ENCODE measurements around the gene LCP2.

The LCP2 gene

DNA sequence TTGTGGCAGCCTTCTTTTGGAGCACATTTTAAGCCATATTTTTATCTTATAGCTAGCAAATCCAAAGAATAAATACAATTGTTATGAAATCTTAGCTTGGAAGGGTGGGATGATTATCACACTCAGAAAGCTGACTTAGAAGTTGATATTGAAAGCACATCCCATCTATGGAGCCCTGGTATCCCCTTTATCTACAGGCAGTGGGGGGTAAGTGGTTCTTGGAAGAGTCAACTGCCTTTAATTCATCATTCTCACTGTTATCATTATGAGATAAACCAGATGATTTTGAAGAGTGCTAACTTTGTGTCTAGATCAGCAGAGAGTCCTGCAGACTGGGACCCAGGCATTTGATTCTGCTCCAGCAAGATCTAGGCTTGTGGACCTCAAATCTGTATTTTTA lies 3.0 kb downstream of the LCP2 start:
- DNase-seq, result no peak

DNA sequence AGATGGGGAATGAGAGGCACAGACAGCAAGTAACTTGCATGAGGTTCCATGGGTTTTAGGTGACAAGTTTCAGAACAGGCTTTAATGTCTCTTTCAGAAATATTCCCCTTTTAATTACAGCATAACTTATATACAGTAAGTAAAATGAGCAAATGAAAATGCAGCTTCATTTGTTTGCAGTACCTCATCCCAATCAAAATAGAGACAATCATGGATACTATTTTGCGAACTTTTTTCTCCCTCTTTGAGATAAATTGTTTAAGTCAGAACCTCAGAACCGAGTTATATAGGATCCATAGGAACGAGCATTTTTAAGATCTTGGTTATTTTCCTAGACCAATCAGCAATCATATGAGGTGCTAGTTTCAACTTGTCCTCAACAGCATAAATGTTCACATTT lies 3.5 kb downstream of the LCP2 start:
- no peak for DNase-seq

DNA sequence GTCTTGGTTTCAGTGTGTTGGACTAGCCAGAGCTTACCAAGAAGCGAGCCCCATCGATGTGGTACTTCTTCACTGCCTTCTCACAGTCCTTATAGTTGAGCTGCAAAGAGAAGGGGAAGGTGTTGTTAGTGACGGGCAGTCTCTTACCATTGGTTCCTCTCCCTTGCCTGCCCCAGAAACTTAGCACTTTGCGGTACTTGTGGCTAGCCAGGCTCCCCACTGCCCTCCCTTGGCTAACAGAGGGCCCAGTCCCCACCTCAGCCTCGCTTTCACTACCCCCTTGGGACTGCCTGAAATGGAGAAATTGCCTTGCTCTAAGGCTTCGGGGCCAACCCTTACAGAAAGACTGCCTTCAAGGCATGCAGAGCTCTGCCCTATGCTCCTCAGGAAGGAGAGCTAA lies 4.3 kb downstream of the LCP2 start:
- DNase-seq, result no peak

DNA sequence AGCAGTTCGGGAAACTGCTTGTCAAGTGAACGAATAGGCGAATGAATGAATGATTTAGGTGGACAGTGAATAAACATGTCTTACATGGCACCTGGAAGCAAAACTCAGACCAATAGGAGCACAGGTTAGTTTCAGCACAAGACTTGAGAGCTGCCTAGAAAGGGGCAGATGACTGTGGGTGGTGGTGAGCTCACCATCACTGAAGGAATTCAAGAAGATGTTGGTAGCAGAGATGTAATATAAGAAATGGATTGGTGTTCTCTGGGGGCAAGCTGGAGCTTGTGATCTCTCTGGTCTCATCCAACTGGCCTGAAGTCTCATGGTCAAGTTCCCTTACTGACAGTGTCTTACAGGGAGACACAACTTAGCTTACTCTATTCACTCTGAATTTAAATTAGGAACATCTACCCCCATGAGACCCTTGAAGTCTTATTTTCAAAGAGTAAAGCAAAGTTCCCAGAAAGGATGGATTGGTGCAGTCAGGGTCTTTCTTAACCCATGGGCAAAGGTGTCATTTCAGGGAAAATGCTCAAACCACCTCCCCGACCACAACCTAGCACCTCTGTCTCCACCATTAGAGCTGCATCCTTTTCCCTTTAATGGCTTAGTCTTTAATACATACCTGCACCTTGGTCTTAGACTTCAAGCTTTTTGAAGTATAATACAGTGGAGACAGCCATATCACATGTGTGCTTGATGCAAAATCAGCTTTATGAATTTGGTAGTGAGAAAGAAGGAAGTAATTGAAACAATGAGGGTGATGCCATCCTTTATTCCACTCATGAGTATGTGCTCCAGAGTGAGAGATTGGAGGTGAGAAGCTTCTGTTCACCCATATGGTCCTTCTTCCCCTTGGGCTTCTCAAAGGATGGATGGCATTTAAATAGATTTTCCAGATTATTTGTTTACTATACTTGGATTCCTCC lies 5.1 kb downstream of the LCP2 start:
- DNase-seq, result no peak

DNA sequence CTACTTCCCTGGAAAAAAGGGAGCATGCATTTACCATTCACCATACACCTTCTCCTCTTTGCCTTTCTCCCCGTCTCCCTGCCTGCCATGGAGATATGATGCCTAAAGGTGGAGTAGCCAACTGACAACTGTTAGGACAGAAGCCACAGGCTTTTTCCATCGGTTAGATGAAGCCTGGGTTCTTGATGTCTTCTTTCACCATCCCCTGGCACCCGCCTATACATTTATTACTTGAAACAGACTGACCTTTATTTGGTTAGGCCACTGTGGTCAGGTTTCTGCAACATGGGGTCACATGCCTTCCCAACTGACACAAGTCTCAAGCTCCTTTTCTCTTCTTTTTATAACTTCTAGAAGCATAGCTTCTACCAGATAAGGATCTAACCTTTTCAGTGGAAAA lies 7.1 kb downstream of the LCP2 start:
- no peak for DNase-seq

DNA sequence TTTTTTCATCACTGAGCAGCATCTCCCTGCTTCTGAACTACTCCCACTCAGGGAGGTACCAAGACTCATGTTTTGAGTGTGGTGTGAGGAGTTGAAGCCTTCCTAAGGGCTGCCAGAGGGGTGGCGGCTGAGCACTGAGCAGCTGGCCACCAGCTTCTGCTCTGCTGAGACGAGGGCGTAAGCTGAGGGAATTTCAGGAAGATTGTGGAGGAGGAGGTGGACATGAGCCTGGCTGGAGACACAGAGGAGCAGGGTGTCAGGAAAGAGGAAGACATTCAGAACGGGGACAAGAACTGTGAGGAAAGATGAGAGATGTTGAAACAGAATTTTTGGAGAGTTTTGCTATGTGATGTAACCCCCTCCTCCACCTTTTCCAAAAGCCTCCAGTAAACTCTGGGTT lies 7.8 kb downstream of the LCP2 start:
- DNase-seq, result no peak

DNA sequence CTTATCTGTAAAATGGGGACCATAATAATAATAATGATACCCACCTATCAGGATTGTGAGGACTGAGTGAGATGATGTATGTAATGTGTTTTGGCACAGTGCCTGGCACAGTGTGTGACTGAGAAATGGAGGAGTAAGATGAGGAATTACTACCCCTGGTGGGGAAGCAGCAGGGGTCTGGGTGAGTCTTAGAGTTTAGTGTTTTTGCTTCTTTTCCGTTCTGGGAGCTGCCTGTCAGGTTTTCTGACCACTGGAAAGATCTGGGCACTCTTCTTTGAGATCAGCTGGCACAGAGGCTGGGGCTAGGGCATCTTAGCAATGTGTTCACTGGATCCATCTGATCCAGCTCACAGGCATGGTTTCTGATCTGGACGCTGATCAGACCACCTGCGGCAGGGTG lies 8.5 kb downstream of the LCP2 start:
- no peak for DNase-seq

DNA sequence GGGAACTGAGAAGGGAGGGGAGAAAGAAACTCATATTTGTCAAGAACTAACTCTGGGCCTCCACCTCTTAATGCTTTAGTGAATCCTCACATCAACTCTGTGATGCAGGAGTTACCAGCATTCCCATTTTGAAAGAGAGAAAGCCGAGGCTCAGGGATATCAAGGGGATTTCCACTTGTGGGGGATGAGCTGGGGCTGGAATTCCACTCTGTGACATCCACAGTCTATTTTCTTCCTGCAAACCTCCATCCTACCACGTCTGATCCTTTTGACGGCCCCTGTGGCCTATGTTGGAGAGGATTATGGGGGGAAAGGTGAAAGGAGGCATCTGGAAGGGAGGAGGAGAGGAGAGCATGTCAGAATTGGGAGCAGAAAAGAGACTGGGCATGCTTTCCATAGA lies 9.0 kb downstream of the LCP2 start:
- DNase-seq, result no peak

DNA sequence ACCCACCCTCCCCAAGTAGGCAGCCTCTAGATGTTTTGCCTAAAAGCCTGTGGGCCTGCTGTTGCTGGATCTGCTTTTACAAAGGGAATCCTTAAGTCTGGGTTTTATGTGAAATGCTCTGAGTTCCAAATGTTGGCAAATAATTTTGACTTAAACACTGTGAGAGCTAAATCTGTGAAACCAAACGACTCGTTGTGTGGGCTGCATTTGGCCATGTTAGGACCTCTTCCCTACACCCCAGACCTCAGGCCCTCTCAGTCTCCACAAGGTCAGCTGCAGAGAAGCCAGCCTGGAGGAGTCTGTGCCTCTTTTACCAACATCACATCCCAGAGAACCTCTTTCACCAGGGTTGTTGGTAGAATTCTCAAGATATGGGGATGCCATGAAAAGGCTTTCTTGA lies 9.4 kb downstream of the LCP2 start:
- DNase-seq, result no peak

DNA sequence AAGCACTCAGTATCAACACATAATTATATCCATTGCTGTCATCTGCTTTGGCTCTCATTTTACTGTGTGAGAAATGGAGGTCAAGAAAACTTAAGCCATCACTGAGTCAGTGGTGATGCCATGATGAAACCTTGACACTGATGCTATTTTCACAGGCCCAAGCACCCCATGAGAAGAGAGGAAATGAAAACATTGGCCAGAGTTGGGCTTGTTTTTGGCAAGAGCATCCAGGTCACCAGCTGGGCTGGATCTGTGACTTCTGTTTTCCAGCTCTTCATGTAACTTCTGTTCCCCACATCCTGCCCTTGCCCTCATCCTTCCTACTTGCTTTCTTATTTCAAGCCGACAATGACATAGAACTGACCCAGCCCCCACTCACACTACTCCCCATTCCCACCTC lies 10.0 kb downstream of the LCP2 start:
- no peak for DNase-seq

DNA sequence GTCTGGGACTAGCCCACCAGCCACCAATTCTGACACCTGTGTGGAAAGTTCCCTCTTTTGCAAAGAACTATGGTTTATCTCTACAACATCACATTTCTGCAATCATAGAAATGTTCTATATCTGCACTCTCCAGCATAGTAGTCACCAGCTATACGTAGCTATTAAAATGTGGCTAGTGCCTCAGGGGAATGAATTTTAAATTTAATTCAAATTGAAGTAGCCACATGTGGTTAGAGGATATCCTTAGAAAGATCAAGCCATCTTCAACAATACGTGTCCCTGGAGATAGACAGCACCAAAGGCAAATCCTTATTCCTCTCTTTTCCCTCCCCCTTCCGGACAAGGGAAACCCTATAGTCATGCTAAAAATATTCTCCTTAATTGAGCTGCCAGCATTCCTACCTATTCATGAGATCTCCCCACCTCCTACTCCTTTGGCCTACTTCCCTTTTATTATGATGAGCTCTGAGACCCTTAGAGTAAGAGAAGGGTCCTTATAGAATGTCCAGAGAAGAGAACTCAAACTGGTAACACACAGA lies 11.1 kb downstream of the LCP2 start:
- DNase-seq, result no peak

DNA sequence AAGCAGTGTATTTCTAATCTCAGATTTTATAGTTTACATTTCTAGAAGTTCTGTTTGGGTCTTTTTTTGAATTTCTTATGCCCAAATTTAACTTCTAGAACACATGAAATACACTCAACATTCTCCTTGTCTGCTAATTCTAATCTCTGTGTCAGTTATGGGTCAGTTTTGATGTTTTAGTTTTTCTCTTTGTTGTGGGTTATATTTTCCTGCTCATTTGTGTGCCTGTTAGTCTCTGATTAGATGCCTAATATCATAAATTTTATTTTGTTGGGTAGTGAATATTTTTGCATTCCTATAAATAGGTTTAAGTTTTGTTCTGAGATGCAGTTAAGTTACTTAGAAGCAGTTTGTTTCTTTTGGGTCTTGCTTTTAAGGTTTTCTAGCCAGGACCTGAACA lies 12.4 kb downstream of the LCP2 start:
- no peak for DNase-seq

DNA sequence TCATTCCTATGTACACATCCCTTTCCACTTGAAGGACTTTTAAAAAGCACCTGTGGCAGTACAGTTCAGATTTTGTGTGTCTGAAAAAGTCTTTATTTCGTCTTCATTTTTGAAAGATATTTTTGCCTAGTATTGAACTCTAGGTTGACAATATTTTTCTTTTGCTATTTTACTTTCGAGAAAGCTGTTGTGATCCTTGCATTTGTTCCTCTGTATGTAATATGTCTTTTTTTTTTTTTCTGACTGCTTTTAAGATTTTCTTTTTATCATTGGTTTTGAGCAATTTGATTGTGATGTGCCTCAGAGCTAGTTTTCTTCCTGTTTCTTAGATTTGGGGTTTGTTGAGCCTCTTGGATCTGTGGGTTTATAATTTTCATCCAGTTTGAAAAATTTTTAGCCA lies 13.3 kb downstream of the LCP2 start:
- no peak for DNase-seq

DNA sequence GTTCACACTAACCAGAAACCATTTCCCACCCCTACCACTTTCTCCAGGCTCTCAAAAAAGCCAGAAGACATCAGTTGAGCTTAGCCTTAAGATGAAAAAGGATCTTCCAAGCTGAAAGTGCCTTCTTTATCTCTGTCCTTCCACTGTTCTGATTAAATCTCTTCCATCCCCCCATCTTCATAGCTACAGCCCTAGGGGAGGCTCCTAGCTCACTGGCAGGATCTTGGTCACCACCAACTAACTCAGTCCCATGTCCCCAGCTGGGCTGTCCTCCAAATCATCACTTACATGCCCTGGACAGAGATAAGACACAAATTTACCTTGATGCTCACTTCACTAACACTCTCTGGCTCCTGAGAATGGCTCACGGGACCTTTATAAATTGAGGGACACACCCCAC lies 14.3 kb downstream of the LCP2 start:
- DNase-seq, result no peak

DNA sequence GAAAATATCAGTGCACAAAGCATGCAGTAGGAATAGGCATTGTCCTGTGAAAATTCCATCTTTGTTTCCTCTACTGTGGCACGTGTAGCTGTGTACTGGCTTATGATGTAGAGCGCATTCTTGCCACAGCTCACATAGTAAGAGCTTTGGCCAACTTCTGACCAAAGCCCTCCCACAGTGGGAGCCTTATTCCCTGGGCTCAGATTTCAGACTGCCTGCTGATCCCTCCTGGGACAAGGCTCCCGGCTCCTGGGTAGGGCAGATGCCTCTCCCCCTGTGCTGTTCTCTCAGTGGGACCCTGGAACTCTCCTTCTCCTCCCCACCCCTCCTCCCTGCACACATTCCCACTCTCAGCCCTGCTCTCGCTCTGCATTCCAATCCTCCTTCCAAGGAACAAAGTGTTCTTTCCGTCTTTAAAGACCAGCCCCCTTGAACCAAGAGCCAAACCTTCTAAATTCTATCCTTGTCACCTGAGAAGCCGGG lies 17.5 kb downstream of the LCP2 start:
- DNase-seq, result no peak

DNA sequence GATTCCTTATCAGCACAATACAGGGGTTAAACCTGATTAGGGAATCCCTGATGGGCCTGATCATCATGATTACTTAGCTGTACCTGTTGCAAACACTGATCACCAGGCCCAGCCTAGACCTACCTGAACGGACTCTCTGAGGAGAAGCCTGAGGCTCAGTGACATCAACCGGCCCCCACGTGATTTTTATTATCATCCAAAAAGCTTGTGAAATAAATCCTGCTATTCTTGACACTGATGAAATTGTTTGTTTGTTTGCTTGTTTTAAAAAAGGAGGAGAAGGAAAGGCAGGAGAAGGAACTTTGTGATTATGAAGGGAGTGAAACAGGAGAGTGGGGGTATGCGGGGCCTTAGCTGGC lies 18.1 kb downstream of the LCP2 start:
- DNase-seq, result no peak

DNA sequence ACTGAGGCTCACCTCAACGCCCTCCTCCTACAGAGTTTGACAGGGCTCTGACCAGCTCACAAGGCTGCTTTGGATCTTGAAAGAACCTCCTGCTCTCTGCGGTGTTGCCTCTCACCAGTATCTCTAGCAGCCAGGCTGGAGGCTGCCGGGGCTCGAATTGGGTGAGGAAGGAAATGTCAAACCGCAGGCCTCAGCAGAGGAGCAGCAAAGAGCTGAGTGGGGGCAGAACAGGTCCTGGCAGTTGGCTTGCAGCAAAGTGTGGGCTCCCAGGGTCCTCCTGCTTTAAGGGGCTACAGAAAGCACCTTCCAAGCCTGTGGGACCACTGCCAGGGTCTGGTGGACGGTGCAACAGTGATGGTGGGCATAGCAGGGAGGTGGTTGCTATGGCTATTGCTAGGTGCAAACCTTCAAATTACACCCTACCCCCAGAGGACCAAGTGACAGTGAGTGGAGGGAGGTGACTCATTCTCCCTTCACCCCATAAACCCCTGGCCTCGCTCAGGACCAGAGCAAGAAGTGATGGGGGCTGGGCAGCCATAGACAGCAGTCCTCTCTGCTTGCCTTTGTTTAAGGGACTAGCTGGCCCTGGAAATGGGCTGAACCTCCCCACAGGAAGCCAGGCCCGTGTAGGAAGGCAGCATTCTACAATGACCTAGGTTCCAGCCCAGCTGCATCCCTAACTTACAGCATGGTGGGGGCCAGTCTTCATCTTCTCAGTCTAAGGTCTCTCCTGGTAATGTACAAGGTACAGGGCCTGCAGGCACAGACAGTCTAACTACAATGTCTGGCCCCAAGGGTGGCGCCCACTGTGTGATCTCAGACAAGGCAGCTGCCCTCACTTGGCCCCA lies 18.7 kb downstream of the LCP2 start:
- no peak for DNase-seq

DNA sequence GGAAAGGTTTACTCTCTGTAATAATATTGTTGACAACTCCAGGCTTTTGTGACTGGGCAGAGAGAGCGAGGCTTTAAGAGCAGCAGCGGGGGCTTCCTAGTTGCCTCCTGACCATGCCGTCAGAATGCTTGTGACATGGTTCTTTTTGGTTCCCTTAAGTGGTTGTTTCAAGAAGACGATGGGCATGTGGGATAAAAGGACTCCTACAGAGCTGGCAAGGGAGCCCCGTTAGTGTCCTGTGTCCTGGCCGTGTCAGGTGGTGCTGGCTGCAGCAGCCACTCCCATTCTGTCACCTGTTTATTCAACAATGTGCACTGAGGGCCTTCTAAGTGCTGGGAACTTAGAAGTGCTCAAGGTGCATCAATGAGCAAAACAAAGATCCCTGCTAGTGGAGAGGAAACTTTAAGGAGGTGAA lies 19.7 kb downstream of the LCP2 start:
- DNase-seq, result no peak

DNA sequence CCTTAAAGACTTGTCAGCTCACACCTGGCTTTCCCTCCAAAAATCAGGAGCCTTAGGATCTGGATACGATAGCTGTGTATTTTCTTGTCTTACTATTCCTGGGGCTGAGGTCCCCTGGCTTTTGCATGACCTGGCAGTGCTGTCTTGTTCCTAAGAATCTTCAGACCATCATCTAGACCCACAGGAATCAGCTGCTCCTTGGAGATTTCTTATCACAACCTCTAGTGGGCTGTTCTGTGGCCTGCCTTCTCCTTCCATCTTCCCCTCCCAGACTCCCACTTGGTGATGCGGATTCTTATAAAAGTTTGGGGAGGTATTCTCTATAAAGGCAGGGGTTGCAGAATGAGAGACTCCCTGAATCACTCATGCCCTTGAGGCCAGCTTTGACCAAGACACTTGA lies 21.4 kb downstream of the LCP2 start:
- no peak for DNase-seq

DNA sequence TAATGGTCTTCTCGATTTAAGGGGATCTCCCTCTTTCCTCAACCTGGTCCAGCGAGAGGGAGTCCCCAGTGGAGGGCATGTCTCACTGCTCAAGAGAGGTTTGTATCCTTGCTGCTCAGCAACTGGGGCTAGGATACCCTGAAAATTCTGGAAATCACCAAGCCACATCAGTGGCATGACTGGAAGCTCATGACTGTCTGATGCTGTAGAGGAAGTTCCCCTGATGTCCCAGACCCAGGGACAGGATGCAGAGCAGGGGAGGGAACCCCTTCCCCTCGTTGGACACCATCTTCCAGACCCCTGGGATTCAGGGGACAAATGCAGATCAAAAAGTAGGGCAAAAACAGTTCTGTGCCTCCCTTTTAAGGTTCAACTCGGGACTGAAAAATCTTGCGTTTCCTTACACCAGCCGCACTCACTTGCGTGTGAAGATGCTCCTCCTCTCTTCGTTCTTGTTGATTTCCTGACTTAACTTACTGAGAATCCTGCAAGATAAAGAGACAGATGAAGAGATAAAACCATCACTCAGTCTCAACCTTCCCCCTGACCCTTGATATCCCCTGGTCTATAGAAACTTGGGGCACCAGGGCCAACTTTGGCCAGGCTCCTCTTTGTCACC lies 22.1 kb downstream of the LCP2 start:
- DNase-seq, result no peak

DNA sequence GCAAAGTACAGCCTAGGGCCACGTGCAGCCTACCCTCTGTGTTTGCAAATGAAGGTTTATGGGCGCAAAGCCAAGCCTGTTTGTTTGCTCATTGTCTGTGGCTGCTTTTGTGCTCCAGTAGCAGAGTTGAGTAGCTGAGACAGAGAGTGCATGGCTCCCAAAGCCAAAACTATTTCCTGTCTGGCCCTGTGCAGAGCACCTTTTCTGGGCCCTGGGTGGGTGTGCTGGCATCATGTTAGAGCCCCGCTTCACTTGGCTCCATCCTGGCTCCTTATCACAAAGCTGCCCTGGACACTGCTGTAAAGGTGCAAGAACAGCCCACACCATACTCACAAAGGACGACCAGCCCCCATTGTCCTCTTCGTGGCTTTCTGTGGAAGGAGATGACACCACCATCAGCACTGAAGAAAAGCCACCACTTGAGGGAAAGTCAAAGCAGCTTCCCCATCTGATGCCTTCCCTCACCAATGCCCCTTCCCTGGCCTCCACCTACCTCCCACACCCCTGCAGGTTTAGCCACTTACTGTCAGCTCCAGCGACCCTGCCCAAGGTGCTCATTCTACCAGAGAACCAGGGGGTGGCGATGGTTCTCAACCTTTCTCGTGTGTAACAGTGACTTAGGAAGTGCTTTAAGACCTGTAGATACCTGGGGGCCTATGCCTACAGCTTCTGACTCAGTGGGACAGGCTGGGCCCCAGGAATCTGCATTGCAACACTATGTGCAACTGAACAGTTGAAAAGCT lies 23.4 kb downstream of the LCP2 start:
- peak; percentile 12 for DNase-seq

DNA sequence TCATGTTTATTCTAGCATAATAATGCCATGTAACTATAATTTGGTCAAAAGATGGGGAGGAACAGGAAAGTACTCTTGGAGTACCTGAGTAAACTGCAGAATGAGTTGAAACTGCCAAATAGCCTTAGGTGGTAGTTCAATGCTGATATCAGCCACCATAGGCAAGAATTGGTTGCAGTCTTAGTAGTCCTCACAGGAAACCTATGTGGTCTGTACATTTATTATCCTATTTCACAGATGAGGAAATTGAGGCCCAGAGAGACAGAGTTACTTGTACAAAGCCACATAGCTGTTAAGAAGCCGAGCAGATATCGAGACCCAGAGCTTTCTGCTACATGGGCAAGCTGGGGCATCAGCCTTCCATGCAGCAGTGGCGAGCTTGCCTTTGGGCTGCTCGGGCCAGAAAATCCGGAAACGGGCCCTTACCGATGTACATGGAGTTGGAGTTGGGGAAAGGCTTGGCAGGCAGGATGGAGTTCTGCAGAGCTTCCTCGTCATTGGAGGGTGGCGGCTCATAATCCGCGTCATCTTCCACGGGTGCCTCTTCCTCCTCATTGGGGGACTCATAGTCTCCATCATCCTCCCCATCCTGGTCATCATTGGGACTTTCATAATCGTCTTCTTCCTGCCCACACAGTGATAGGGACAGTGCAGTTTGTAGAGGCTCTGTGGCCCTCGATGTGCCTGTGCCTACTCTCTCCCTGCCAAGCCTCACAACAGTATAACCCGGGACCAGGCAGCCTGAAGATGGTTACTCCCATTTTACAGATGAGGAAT lies 27.1 kb downstream of the LCP2 start:
- DNase-seq, result no peak

Measured in NCI-H226 (cell line).